Fibroblast of peridontal ligament (primary cell): ENCODE measurements around the gene HHIPL1.

ENCODE experiments used
- DNase-seq: peaks from one replicate; pipeline ENCODE4 v3.0.0-alpha.2; 2010; ENCODE audit errors: extremely low read depth

The HHIPL1 gene

DNA sequence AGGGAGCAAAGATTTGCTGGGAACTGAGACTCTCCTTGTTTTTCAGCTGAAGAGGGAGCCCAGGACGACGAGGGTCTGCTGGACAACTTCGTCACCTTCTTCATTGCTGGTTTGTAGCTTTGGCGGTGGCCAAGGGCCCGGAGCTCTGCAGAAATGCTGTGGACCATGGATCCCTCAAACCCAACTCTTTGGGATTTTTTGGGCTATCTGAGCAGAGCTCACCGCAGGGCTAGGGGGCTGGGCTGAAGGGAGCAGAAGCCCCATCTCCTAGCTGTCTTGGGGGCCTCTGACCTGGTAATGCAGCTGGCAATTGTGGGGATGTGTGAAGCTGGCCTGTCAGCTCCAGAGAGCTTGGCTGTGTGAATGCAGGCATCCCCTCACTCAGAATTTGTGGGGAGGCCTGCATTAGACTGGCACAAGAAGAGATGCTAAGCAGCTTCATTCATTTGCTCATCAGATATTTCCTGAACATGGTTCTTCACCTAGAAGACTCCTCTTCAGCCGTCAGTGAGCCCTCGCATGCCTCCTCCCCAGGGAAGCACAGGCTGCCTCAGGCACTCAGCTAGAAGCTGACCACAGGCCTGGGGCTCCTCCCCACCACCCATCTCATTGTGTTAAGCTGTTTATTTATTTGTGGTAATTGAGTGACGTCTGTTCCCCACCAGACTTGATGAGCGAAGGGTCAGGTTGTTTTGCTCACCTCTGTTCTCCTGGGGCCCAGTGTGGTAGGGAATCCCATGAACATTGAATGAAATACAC, 71.3 kb downstream of the HHIPL1 start:
- no peak for DNase-seq

- no peak for DNase-seq
Observed at GRCh38 chr14:99716850-99717681, 72.1 kb downstream of the HHIPL1 start.

GRCh38 chr14:99717682-99718013, 72.7 kb downstream of the HHIPL1 start:
- DNase-seq, result no peak

DNA sequence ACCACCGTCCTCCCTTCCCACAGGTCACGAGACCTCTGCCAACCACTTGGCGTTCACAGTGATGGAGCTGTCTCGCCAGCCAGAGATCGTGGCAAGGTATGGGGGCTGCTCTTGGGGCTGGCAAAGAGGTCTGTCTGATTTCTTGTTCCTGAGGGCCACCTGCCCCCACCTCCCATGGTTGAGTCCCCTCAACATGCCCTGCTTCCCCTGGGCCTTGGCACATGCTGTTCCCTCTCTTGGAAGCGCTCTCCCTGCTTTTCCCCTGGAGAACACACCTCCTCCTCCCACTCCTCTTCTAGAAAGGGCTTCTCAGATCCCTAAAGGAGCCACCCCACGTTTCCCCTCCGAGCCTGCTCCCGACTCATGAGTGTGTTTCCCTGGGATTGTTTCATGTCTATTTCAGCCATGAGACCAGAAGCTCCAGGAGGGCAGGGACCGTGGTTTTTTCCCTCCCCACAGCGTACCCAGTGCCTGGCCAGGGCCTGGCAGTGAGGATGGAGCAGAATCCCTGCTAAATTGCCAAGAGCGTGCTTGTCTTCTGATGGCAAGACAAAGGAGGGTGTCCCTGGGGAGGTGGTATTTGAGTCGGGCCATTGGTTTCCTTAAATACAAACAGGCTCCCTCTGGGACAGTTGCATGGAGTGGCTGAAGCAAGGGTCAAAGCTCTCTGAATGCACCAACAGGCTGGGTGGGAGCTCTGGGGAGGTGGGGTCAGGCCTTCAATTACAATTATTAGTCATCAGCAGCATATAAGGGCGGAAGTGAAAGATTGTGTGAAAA, 73.3 kb downstream of the HHIPL1 start:
- DNase-seq, result peak; percentile 8

DNA sequence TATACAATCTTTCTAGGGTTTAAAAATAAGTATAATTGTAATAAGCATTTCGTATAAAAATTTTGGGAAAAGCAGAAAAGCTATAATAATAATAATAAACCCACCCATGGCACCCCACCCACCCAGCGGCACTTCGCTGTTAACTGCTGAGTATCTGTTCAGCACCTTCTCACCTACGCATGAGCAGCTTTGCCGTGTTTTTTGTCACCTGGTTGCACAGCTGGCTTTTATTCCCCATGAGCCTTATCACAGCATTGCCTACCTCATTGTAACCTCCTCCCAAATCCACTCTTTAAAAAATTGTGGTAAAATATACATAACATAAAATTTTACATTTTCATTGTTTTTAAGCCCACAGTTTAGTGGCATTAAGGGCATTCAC, 73.9 kb downstream of the HHIPL1 start:
- DNase-seq, result no peak

DNA sequence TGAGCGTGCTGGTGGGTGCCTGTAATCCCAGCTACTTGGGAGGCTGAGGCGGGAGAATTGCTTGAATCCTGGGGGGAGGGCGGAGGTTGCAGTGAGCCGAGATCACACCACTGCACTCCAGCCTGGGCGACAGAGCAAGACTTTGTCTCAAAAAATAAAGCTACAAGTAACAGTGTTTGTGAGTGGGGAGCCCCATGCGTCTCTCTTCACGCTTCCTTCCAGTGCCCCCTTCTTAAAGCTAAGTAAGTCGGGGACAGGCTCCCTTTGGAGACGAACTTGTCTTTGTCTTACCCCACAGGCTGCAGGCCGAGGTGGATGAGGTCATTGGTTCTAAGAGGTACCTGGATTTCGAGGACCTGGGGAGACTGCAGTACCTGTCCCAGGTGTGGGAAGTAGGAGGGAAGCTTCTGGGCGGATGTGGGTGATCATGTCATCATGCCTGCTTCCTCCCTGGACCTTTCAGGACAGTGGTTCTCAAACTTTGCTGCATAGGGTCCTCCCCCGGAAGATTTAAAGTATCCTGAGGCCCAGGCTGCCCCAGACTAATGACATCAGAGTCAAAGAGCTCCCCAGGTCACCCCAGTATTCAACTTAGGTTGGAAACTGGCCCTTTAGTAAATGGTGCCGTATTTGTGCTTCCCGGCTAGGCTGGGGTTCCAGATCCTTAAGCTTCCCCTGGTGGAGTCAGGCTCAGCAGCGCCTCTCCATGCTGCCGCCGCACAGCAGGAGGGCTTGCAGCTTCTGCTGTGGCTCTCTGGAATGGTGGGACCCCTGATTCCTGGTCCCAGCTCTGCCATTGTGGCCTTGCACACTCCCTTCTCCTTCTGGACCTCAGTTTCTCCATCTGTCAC, 76.2 kb downstream of the HHIPL1 start:
- DNase-seq, result no peak

DNA sequence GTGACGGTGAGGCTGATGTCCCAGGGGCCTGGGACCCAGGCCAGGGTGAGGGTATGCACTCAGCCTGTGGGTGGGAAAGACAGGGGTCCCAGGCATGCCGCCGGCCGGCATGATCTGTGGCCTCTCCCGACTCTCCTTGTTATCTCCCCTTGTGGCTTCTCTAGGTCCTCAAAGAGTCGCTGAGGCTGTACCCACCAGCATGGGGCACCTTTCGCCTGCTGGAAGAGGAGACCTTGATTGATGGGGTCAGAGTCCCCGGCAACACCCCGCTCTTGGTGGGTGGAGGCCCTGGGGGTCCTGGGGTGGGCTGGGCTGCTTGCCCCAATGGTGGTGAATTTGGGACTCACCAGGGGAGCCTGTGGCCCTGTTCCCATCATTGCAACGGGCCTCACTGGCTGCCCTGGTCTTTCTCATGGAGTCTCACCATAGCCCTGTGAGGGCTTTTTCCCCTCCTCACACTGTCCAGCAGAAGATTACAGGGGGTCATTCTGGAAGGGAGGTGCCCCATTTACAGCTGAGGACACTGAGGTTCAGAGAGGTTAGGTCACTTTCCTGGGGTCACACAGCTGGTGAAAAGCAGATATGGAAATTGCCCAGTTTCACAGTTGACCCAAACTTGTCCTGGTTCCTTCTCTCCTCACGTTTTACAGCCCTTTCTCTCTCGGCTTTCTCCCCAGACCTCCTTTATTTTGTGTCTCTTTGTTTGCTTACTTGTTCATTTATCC, 77.0 kb downstream of the HHIPL1 start:
- DNase-seq, result no peak

GRCh38 chr14:99722741-99723140, 77.8 kb downstream of the HHIPL1 start:
- no peak for DNase-seq

DNA sequence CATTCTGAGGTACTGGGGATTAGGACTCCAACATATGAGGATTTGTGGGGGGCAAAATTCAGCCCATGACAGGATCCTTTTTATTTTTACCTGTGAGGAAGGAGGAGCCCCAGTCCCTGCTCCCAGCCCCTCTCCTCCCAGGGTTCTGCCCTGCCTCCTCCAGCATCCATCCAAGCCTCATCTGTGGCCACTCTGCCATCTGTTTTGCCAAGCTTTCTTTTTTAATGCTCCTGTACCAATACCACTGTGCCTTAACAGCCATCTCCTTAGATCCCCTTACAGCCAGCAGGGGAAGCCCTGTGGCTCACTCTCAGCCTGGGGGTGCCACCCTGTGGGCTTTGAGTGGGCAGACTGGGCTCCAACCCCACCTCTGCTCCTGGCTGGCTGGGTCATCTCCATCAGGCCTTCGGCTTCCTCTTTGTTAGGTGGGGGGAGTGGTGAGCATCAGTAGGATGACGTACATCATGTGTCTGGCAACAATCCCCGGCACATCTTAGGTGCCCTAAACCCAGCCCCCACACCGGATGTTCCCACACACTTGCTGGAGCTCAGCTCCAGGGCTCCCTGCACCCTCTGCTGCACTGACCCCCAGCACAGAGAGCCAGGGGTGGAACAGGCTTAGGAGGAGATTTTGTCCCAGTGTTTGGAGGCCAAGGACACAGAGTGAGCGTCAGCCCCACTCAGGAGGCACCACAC, 79.4 kb downstream of the HHIPL1 start:
- DNase-seq, result no peak

DNA sequence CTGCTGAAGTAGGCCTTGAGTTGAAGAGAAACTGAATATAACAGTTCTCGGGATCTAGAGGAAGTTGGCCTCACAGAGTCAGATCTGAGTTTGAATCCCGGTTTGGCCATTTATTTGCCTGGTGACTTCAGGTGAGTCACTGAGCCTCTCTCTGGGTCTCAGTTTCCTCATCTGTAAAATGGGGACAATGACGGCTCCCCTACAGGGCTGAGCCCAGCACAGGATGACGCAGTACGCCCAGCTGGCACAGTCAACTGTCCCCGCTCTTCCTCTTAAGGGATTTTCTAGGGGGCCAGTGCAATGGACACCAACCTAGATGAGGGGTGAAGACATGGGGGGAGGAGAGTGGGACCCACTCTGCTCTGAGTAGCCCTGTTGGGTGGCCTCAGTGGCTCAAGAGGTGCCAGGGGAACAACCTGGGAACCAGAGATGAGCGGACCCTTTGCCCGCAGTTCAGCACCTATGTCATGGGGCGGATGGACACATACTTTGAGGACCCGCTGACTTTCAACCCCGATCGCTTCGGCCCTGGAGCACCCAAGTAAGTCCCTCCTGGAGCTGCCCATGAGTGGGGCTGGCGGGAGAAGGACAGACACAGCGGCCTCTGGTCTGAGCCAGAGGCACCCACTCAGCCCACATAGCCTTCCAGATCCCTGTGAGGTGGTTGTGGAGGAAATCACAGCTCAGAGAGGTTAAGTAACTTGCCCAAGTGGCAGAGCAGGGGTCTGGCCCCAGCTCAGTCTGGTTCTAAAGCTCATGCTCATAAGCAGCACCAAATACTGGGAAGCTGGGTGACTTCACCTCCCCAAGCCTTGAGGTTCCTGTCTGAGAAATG, 80.2 kb downstream of the HHIPL1 start:
- no peak for DNase-seq

GRCh38 chr14:99725774-99726537, 81.0 kb downstream of the HHIPL1 start:
- no peak for DNase-seq

DNA sequence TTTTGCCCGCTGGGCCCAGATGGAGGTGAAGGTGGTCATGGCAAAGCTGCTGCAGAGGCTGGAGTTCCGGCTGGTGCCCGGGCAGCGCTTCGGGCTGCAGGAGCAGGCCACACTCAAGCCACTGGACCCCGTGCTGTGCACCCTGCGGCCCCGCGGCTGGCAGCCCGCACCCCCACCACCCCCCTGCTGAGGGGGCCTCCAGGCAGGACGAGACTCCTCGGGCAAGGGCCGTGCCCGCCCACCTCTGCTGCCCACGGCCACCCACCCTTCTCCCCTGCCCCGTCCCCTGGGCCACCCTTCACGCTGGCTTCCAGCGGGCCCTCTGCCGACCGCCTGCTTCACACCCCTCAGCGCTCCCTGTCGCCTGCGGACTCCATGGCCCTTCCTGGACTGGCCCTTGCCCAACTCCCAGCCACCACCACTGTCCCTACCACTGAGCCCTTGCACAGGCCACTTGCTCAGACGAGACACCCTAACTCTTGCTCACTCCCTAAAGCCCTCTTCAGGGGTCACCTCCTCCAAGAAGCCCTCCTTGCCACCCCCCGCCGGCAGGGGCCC, 81.7 kb downstream of the HHIPL1 start:
- DNase-seq, result no peak

GRCh38 chr14:99727096-99727870, 82.4 kb downstream of the HHIPL1 start:
- no peak for DNase-seq

DNA sequence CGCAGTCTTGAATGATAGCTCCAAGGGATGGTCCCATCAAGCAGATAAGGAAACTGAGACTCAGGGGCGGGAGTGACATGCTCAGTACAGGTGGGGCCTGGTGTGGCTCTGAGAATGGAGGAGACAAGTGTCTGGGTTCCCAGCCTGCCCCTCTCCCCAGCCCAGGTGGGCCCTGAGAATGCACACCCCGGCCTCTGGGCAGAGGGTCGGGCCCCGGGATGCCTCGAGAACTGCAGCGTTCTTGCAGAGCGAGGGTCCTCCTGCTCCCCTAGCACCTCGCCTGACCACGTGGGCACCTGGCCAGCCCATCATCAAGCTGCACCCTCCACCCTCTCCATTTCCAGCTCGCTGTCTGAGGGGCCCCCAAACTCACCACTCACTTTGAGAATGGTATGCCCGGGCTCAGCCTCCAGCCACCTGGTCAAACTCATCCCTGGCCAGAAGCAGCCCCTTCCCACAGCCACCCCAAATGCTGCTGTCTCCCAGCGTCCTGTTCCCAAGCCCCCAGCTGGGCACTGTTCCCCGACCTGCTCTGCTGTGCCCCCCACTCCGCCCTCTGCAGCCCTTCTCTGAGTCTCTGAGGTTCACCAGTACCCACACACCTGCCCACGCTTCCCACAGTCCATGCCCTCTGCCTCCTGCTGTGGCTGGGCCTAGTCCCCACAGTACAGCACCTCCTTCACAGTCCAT, 83.4 kb downstream of the HHIPL1 start:
- DNase-seq, result no peak

DNA sequence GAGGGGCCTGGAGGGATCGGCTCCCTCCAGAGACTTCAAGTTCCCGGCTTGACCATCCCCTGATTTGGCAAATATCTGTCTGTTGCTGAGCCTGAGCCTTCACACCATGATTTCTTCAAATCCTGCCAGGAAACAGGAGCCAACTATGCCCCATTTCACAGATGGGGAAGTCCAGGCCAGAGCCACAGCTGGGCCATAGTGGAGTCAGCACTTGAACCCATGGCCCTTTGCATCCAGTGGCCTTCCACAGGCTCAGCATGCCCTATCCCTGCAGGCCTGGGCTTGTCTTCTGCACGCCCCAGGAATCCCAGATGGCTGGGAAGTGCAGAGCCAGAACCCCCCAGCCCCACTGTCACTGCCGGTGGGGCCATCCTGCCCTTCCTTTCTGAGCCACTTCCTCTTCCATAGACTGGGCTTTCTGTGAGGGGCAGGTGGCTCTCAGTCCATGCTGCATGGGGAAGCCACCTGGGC, 84.1 kb downstream of the HHIPL1 start:
- no peak for DNase-seq
